Measurements from ENCODE around the gene UROC1. TPM values are rescaled to one million over a fixed set of nuclear protein-coding genes. Genes with fewer than 3 reads are reported as not detected.

Gene UROC1
- total RNA-seq, 1 experiment from 2014 or later, result not detected

DNA sequence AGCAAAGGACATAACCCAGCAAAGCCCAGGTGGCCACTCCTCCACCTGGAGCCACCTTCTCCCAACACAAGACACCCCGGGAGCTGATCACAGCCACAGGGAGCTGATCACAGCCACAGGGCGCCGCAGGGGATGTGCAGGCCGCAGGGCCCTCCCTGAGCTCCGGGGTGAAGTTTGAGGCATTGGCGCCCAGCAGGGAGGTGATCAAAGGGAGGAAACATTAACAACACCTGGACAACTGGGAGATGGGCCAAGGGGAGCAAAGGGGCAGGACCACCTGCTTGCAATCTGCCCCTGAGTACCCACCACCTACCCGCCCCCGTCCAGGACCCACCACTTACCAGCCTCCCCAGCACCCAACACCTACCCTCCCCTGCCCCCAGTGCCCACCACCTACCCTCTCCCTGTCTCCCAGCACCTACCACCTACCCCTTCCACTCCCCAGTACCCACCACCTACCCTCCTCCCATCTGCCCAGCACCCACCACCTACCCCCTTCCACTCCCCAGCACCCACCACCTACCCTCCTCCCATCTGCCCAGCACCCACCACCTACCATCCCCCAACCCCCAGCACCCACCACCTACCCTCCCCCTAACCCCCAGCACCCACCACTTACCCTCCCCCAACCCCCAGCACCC, 2.4 kb downstream of the UROC1 start:
- Histone ChIP-seq H3K27ac (ENCODE audit: insufficient read length, low read depth, low read length) (no peak overlapping the region), H3K9me3 (ENCODE audit: control insufficient read depth, low read depth, low read length) (no peaks in the 10 kb centered on the region), H3K23ac (ENCODE audit: insufficient read length, low read depth, low read length) (no peak overlapping the region), H4K20me1 (ENCODE audit: control insufficient read depth, insufficient read depth, insufficient read length) (no peaks in the 10 kb centered on the region), H3K23me2 (ENCODE audit: insufficient read length, low read depth, low read length, poor library complexity, severe bottlenecking) (no peaks in the 10 kb centered on the region), H2BK120ac (ENCODE audit: low read depth, low read length, poor library complexity, severe bottlenecking) (no peak overlapping the region), H3K56ac (ENCODE audit: insufficient read length, low read depth, low read length) (no peak overlapping the region), H3K27me3 (ENCODE audit: insufficient read depth, low read length) (no peaks in the 10 kb centered on the region), H4K91ac (ENCODE audit: insufficient read length, low read depth, low read length) (no peak overlapping the region), H3K4me2 (ENCODE audit: insufficient read depth, insufficient read length, low read length) (no peak overlapping the region), H3T11ph (ENCODE audit: low read length) (no peak overlapping the region), H2BK15ac (ENCODE audit: low read depth, low read length) (no peak overlapping the region), H2BK5ac (ENCODE audit: insufficient read length, low read length) (no peak overlapping the region), H2AK5ac (ENCODE audit: insufficient read length, low read length) (no peak overlapping the region), H2BK20ac (ENCODE audit: low read depth, low read length, poor library complexity, severe bottlenecking) (no peak overlapping the region), H3K79me1 (ENCODE audit: insufficient read depth, low read depth, low read length, poor library complexity, severe bottlenecking) (no peaks in the 10 kb centered on the region), H3K14ac (ENCODE audit: insufficient read depth, low read length) (no peak overlapping the region), H2AFZ (ENCODE audit: low read length) (no peak overlapping the region), H4K5ac (ENCODE audit: insufficient read length, low read depth, low read length) (no peak overlapping the region), H3K4me1 (ENCODE audit: insufficient read depth, low read length) (no peaks in the 10 kb centered on the region), H3K79me2 (ENCODE audit: insufficient read depth, low read length) (no peaks in the 10 kb centered on the region), H3K4ac (ENCODE audit: low read depth, low read length) (no peak overlapping the region), H4K8ac (replicated peaks; ENCODE audit: insufficient read length, low read depth, low read length) (no peak overlapping the region), H3K18ac (ENCODE audit: insufficient read length, low read depth, low read length) (no peak overlapping the region), H3K9ac (ENCODE audit: extremely low read depth, insufficient read length, low read length) (no peak overlapping the region), H2BK12ac (ENCODE audit: insufficient read length, low read depth, low read length) (no peak overlapping the region)
- TF ChIP-seq, protein P1, sequence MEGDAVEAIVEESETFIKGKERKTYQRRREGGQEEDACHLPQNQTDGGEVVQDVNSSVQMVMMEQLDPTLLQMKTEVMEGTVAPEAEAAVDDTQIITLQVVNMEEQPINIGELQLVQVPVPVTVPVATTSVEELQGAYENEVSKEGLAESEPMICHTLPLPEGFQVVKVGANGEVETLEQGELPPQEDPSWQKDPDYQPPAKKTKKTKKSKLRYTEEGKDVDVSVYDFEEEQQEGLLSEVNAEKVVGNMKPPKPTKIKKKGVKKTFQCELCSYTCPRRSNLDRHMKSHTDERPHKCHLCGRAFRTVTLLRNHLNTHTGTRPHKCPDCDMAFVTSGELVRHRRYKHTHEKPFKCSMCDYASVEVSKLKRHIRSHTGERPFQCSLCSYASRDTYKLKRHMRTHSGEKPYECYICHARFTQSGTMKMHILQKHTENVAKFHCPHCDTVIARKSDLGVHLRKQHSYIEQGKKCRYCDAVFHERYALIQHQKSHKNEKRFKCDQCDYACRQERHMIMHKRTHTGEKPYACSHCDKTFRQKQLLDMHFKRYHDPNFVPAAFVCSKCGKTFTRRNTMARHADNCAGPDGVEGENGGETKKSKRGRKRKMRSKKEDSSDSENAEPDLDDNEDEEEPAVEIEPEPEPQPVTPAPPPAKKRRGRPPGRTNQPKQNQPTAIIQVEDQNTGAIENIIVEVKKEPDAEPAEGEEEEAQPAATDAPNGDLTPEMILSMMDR (conservative IDR thresholded peaks at IDR 0.05), result no peak
- H3K27ac Mint-ChIP-seq, result no peak overlapping the region
- H3K4me1 Mint-ChIP-seq, result 0 out of 4 replicates have a peak, but pooled peaks cover 0 to 4% of the 10 kb centered on the region in 2 experiments
- H3K27me3 Mint-ChIP-seq (ENCODE audit: low read depth), result peaks cover 1% of the 10 kb centered on the region
- DNase-seq, result no peak
- no peaks in the 10 kb centered on the region for H3K36me3 Mint-ChIP-seq (ENCODE audit: insufficient read depth in 1 of 3, low read depth in 3 of 3)
- no CpG with 5 or more reads among the region's 8 CpGs for WGBS (ENCODE audit: extremely low coverage, insufficient read length, low lambda C conversion rate)
- no peak overlapping the region for H3K4me3 Mint-ChIP-seq
- H3K9me3 Mint-ChIP-seq, result no peaks in the 10 kb centered on the region
